ENCODE results near the gene BICRA.
"Not testable (repeated sequence)": the region's sequence is repeated elsewhere in the genome, so short reads cannot be mapped to it uniquely, and the experiment has no call there.

Gene BICRA

GRCh38 chr19:47663435-47663910 lies 54.5 kb downstream of the BICRA start:
- no peak for DNase-seq (ENCODE audit: low read depth in 2 of 2)

GRCh38 chr19:47663911-47664771 lies 55.2 kb downstream of the BICRA start:
- no peak for DNase-seq (ENCODE audit: low read depth in 2 of 2)

GRCh38 chr19:47668556-47668955 lies 59.6 kb downstream of the BICRA start:
- not testable (repeated sequence) for DNase-seq (ENCODE audit: low read depth in 2 of 2)

- DNase-seq (ENCODE audit: low read depth in 2 of 2): no peak
Measured at GRCh38 chr19:47670736-47671135, 61.8 kb downstream of the BICRA start.

GRCh38 chr19:47671499-47671898 lies 62.6 kb downstream of the BICRA start:
- DNase-seq (ENCODE audit: low read depth in 2 of 2): no peak

- no peak for DNase-seq (ENCODE audit: low read depth in 2 of 2)
Measured at GRCh38 chr19:47673426-47673825, 64.5 kb downstream of the BICRA start.

GRCh38 chr19:47674548-47674947 lies 65.6 kb downstream of the BICRA start:
- no peak for DNase-seq (ENCODE audit: low read depth in 2 of 2)

- DNase-seq (ENCODE audit: low read depth in 2 of 2): no peak
Measured at GRCh38 chr19:47675271-47675670, 66.3 kb downstream of the BICRA start.

GRCh38 chr19:47675859-47676258 lies 66.9 kb downstream of the BICRA start:
- no peak for DNase-seq (ENCODE audit: low read depth in 2 of 2)

- no peak for DNase-seq (ENCODE audit: low read depth in 2 of 2)
Measured at GRCh38 chr19:47676811-47677210, 67.9 kb downstream of the BICRA start.

GRCh38 chr19:47679251-47679900 lies 70.4 kb downstream of the BICRA start:
- DNase-seq (ENCODE audit: low read depth in 2 of 2): no peak

- no peak for DNase-seq (ENCODE audit: low read depth in 2 of 2)
Measured at GRCh38 chr19:47679922-47680857, 71.3 kb downstream of the BICRA start.

- DNase-seq (ENCODE audit: low read depth in 2 of 2): no peak
Measured at GRCh38 chr19:47680858-47681332, 72.0 kb downstream of the BICRA start.

GRCh38 chr19:47681388-47681787 lies 72.5 kb downstream of the BICRA start:
- DNase-seq (ENCODE audit: low read depth in 2 of 2): no peak

GRCh38 chr19:47681936-47682335 lies 73.0 kb downstream of the BICRA start:
- DNase-seq (ENCODE audit: low read depth in 2 of 2): no peak

- DNase-seq (ENCODE audit: low read depth in 2 of 2): no peak
Measured at GRCh38 chr19:47682939-47683338, 74.0 kb downstream of the BICRA start.

- no peak for DNase-seq (ENCODE audit: low read depth in 2 of 2)
Measured at GRCh38 chr19:47686679-47687450, 77.9 kb downstream of the BICRA start.

- DNase-seq (ENCODE audit: low read depth in 2 of 2): no peak
Measured at GRCh38 chr19:47687906-47688305, 79.0 kb downstream of the BICRA start.

- no peak for DNase-seq (ENCODE audit: low read depth in 2 of 2)
Measured at GRCh38 chr19:47691090-47691489, 82.2 kb downstream of the BICRA start.

GRCh38 chr19:47691782-47692181 lies 82.8 kb downstream of the BICRA start:
- no peak for DNase-seq (ENCODE audit: low read depth in 2 of 2)

GRCh38 chr19:47693489-47693888 lies 84.6 kb downstream of the BICRA start:
- no peak for DNase-seq (ENCODE audit: low read depth in 2 of 2)
